Loucy (cell line): ENCODE results near the gene AKR7A2.

ENCODE experiments used
- H2AFZ ChIP-seq: fragments of 200-600 bp; sonication (generic); 2 replicates; pipeline ENCODE4 v1.6.0; 2016; ENCODE audit warnings: antibody characterized with exemption, mild to moderate bottlenecking, low read length, moderate library complexity
- H3F3A ChIP-seq: fragments of 200-600 bp; 2 replicates; pipeline ENCODE4 v1.6.0; 2016; ENCODE audit warnings: antibody characterized with exemption, low read depth, mild to moderate bottlenecking
- H3K27me3 ChIP-seq: fragments of 200-600 bp; sonication (generic); 2 replicates; pipeline ENCODE4 v1.6.1; 2014; ENCODE audit warnings: low read length, mild to moderate bottlenecking; ENCODE audit not compliant: insufficient read depth, poor library complexity, severe bottlenecking
- H3K36me3 ChIP-seq: fragments of 200-600 bp; sonication (generic); 2 replicates; pipeline ENCODE4 v1.6.1; 2016; ENCODE audit warnings: low read length; ENCODE audit not compliant: insufficient read depth
- H3K4me1 ChIP-seq: fragments of 200-600 bp; sonication (generic); 2 replicates; pipeline ENCODE4 v1.5.1; 2014; ENCODE audit warnings: low read length, mild to moderate bottlenecking; ENCODE audit not compliant: insufficient read depth, poor library complexity, severe bottlenecking
- H3K4me2 ChIP-seq: fragments of 200-600 bp; sonication (generic); 2 replicates; pipeline ENCODE4 v1.6.0; 2014; ENCODE audit warnings: antibody characterized with exemption, low read length, low read depth, mild to moderate bottlenecking; ENCODE audit not compliant: poor library complexity, severe bottlenecking
- H3K4me3 ChIP-seq: fragments of 200-600 bp; sonication (generic); 2 replicates; pipeline ENCODE4 v1.5.1; 2014; ENCODE audit warnings: low read length, mild to moderate bottlenecking, mixed read lengths; ENCODE audit not compliant: poor library complexity, severe bottlenecking
- H3K79me2 ChIP-seq: fragments of 200-600 bp; sonication (generic); 2 replicates; pipeline ENCODE4 v1.6.1; 2014; ENCODE audit warnings: low read length; ENCODE audit not compliant: insufficient read depth
- H3K9ac ChIP-seq: fragments of 200-600 bp; sonication (generic); 2 replicates; pipeline ENCODE4 v1.6.0; 2014; ENCODE audit warnings: mild to moderate bottlenecking, low read depth, low read length, moderate library complexity; ENCODE audit not compliant: poor library complexity, severe bottlenecking
- H3K9me2 ChIP-seq: fragments of 200-600 bp; sonication (generic); replicated peaks from 2 replicates; pipeline ENCODE4 v1.6.1; 2016; ENCODE audit warnings: low read depth, low read length, mixed read lengths
- H3K9me3 ChIP-seq: fragments of 200-600 bp; sonication (generic); 2 replicates; pipeline ENCODE4 v1.6.1; 2014; ENCODE audit warnings: mild to moderate bottlenecking, antibody characterized with exemption, low read length, low read depth; ENCODE audit not compliant: insufficient read depth
- H4K20me1 ChIP-seq: fragments of 200-600 bp; sonication (generic); 2 replicates; pipeline ENCODE4 v1.6.0; 2014; ENCODE audit warnings: antibody characterized with exemption, low read length, mild to moderate bottlenecking; ENCODE audit not compliant: insufficient read depth, poor library complexity, severe bottlenecking
- EZH2phosphoT487 ChIP-seq: fragments of 200-600 bp; IDR thresholded peaks from 2 replicates; pipeline ENCODE4 v1.6.1; 2018; ENCODE audit warnings: antibody characterized with exemption, mild to moderate bottlenecking, moderate library complexity, borderline replicate concordance
- TF ChIP-seq, protein P1 (sequence below): fragments of 200-600 bp; sonication (generic); conservative IDR thresholded peaks from 2 replicates; pipeline ENCODE4 v1.5.1; 2014; ENCODE audit warnings: mild to moderate bottlenecking, antibody characterized with exemption, low read length

The AKR7A2 gene

DNA sequence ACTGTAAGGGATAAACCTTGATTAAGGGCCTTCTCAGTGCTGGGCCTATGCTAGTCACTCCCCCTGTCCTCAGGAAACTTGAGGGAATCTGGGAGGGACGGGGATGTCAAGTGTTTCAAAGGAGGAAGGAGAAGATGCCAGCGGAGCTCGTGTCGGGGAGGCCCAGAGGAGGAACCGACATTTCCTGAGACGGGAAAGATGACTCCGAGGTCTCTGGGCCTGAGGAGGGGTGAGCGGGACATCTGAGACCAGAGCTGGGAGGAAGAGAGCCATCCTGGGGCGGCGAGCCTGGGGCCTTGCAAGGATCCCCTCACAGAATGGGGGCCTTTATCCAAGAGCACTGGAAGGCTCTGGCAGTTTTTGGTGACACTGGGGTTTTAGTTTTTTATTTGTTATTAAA, 10.5 kb upstream of the AKR7A2 start:
- no peaks in the 10 kb centered on the region for H3F3A ChIP-seq
- H3K27me3 ChIP-seq = no peaks in the 10 kb centered on the region
- no peaks in the 10 kb centered on the region for H3K4me1 ChIP-seq
- no peaks in the 10 kb centered on the region for H4K20me1 ChIP-seq
- no peak overlapping the region for H3K4me3 ChIP-seq
- TF ChIP-seq, protein P1, sequence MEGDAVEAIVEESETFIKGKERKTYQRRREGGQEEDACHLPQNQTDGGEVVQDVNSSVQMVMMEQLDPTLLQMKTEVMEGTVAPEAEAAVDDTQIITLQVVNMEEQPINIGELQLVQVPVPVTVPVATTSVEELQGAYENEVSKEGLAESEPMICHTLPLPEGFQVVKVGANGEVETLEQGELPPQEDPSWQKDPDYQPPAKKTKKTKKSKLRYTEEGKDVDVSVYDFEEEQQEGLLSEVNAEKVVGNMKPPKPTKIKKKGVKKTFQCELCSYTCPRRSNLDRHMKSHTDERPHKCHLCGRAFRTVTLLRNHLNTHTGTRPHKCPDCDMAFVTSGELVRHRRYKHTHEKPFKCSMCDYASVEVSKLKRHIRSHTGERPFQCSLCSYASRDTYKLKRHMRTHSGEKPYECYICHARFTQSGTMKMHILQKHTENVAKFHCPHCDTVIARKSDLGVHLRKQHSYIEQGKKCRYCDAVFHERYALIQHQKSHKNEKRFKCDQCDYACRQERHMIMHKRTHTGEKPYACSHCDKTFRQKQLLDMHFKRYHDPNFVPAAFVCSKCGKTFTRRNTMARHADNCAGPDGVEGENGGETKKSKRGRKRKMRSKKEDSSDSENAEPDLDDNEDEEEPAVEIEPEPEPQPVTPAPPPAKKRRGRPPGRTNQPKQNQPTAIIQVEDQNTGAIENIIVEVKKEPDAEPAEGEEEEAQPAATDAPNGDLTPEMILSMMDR = no peak
- TF ChIP-seq EZH2phosphoT487 = no peak
- H3K4me2 ChIP-seq = no peak overlapping the region
- H3K9me3 ChIP-seq = no peaks in the 10 kb centered on the region
- no peaks in the 10 kb centered on the region; the same call in 1 of the 2 replicates for H3K36me3 ChIP-seq
- H3K79me2 ChIP-seq = no peaks in the 10 kb centered on the region
- H2AFZ ChIP-seq = no peak overlapping the region
- H3K9ac ChIP-seq = no peak overlapping the region
- H3K9me2 ChIP-seq = no peaks in the 10 kb centered on the region

DNA sequence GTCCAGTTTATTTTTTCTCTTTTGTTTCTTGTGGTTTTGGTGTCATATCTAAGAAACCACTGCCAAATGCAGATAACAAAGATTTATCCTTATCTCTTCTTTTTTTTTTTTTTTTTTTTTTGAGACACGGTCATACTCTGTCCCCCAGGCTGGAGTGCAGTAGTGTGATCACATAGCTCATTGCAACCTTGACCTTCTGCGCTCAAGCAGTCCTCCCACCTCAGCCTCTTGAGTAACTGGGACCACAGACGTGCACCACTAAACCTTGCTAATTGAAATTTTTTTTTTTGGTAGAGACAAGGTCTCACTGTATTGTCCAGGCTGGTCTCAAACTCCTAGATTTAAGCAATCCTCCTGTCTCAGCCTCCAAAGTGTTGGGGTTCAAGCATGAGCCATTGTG, 9.1 kb upstream of the AKR7A2 start:
- TF ChIP-seq EZH2phosphoT487 = no peak
- TF ChIP-seq, protein P1 = no peak
- Histone ChIP-seq H3K27me3 (no peaks in the 10 kb centered on the region), H3K9me2 (no peaks in the 10 kb centered on the region), H3K4me2 (no peak overlapping the region), H3K79me2 (no peaks in the 10 kb centered on the region; the same call in 1 of the 2 replicates), H4K20me1 (no peaks in the 10 kb centered on the region), H3K9me3 (no peaks in the 10 kb centered on the region), H3K4me1 (peaks cover 12% of the 10 kb centered on the region), H3F3A (no peaks in the 10 kb centered on the region), H3K36me3 (no peaks in the 10 kb centered on the region; the same call in 1 of the 2 replicates), H3K9ac (no peak overlapping the region), H3K4me3 (no peak overlapping the region), H2AFZ (no peak overlapping the region)

DNA sequence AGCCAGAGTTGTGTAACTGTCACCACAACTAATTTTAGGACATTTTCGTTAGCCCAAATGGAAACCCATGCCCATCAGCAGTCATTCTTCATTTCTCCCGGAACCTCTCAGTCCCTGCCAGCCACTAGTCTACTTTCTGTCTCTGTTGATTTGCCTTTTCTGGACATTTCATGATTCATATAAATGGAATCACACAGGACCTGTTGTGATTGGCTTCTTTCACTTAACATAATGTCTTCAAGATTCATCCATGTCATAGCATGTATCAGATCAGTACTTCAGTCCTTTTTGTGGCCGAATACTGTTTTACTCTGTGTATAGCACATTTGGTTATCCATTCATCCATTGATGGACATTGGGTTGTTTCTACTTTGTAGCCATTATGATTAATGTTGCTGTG, 7.3 kb upstream of the AKR7A2 start:
- peaks cover 30% of the 10 kb centered on the region for H3K4me1 ChIP-seq
- no peaks in the 10 kb centered on the region for H3K27me3 ChIP-seq
- peaks cover 6% of the 10 kb centered on the region; the same call in 1 of the 2 replicates for H3K79me2 ChIP-seq
- no peak overlapping the region for H3K4me2 ChIP-seq
- H3K9me3 ChIP-seq = no peaks in the 10 kb centered on the region
- no peaks in the 10 kb centered on the region for H3K36me3 ChIP-seq
- H4K20me1 ChIP-seq = no peaks in the 10 kb centered on the region
- no peak overlapping the region for H3K9ac ChIP-seq
- TF ChIP-seq EZH2phosphoT487 = no peak
- TF ChIP-seq, protein P1 = no peak
- no peak overlapping the region for H2AFZ ChIP-seq
- H3K9me2 ChIP-seq = no peaks in the 10 kb centered on the region
- no peak overlapping the region for H3K4me3 ChIP-seq
- no peaks in the 10 kb centered on the region for H3F3A ChIP-seq
